ENCODE results near the gene XKRX. TPM values are rescaled to one million over a fixed set of nuclear protein-coding genes. Genes with fewer than 3 reads are reported as not detected.
A peak's percentile ranks its signal among the peaks of the same experiment; 100 is the strongest.

XKRX gene
- total RNA-seq, 1 experiment from 2014 or later, result 1.4 TPM

DNA sequence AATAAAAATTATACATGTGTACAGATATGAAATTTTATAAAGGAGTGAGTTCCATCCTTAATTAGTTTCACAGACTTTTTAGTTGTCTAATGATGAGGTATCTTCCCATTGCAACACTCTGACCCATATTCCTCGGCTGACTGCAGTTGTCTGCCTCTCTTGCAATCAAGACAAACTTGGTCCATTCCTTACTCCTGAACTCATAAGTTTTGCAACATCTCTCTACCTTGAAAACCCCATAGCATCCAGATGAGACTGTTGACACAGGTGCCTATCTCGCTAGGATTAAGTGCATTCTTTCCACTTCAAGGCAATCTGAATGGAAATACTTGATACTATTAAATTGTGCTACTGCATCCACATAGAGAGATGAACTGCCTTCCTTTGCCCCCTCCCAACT, 2.3 kb downstream of the XKRX start:
- ChIA-PET CTCF (no interaction called here), POLR2A (ENCODE audit: unreplicated experiment) (no interaction called here)
- Histone ChIP-seq H4K20me1 (ENCODE audit: insufficient read depth) (no peaks in the 10 kb centered on the region), H3K4me1 (replicated peaks; ENCODE audit: insufficient read depth) (peaks cover 29% of the 10 kb centered on the region), H3K27me3 (ENCODE audit: insufficient read depth, low read depth) (no peaks in the 10 kb centered on the region), H3K9me3 (ENCODE audit: insufficient read depth, low read depth) (no peaks in the 10 kb centered on the region), H3K79me2 (ENCODE audit: low read depth) (no peaks in the 10 kb centered on the region), H3K4me3 (no peak overlapping the region; the same call in 1 of the 2 replicates), H3K4me2 (peak overlapping the region; percentile 44), H3K9me2 (ENCODE audit: insufficient read depth) (no peaks in the 10 kb centered on the region), H2AFZ (no peak overlapping the region), H3K36me3 (ENCODE audit: low read depth) (no peaks in the 10 kb centered on the region), H3K27ac (no peak overlapping the region), H3F3A (ENCODE audit: insufficient read depth, low read depth) (peaks cover 3% of the 10 kb centered on the region; the same call in 1 of the 2 replicates)
- TF ChIP-seq, protein P1, sequence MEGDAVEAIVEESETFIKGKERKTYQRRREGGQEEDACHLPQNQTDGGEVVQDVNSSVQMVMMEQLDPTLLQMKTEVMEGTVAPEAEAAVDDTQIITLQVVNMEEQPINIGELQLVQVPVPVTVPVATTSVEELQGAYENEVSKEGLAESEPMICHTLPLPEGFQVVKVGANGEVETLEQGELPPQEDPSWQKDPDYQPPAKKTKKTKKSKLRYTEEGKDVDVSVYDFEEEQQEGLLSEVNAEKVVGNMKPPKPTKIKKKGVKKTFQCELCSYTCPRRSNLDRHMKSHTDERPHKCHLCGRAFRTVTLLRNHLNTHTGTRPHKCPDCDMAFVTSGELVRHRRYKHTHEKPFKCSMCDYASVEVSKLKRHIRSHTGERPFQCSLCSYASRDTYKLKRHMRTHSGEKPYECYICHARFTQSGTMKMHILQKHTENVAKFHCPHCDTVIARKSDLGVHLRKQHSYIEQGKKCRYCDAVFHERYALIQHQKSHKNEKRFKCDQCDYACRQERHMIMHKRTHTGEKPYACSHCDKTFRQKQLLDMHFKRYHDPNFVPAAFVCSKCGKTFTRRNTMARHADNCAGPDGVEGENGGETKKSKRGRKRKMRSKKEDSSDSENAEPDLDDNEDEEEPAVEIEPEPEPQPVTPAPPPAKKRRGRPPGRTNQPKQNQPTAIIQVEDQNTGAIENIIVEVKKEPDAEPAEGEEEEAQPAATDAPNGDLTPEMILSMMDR (conservative IDR thresholded peaks at IDR 0.05), result no peak
- no peak for TF ChIP-seq EZH2 (IDR thresholded peaks at IDR 0.05; ENCODE audit: low read depth)
- peak in 1 of 2 experiments; percentile 89 for DNase-seq
- BruUV-seq (replicated peaks), result no TSS peak
- intact Hi-C loops (cut with micrococcal nuclease; ENCODE audit: unreplicated experiment), result no loop called here

DNA sequence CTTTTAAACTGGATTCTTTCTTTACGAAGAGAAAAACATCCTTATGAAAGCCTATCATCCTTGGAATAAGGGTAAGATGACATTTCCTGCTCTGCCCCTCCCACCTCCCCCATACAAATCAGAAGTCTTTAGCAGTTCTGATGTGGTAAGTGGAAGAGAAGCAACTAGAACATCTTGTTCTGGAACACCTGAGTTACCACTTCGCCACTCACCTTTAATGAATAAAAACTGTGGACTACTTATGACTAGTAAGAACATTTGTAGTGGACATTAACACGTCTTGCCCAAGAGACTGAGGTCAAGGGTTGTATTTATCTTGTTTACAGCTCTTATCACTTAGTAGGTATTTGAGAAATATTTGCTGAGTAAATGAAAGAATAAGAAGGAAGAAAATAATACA, 4.3 kb downstream of the XKRX start:
- no peaks in the 10 kb centered on the region for H3K36me3 ChIP-seq (ENCODE audit: low read depth)
- POLR2A ChIA-PET (ENCODE audit: unreplicated experiment), result no interaction called here
- H3K79me2 ChIP-seq (ENCODE audit: low read depth), result no peaks in the 10 kb centered on the region
- H2AFZ ChIP-seq, result no peak overlapping the region
- no peak for TF ChIP-seq EZH2 (IDR thresholded peaks at IDR 0.05; ENCODE audit: low read depth)
- TF ChIP-seq, protein P1 (conservative IDR thresholded peaks at IDR 0.05), result no peak
- peaks cover 3% of the 10 kb centered on the region; the same call in 1 of the 2 replicates for H3F3A ChIP-seq (ENCODE audit: insufficient read depth, low read depth)
- no peaks in the 10 kb centered on the region for H3K9me2 ChIP-seq (ENCODE audit: insufficient read depth)
- no TSS peak for BruUV-seq (replicated peaks)
- intact Hi-C loops (cut with micrococcal nuclease; ENCODE audit: unreplicated experiment), result no loop called here
- CTCF ChIA-PET, result no interaction called here
- no peak overlapping the region for H3K4me3 ChIP-seq
- peak in 1 of 2 experiments; percentile 42 for DNase-seq
- H3K27ac ChIP-seq, result no peak overlapping the region
- H3K4me1 ChIP-seq (replicated peaks; ENCODE audit: insufficient read depth), result peaks cover 23% of the 10 kb centered on the region; the same call in 1 of the 2 replicates
- no peaks in the 10 kb centered on the region for H4K20me1 ChIP-seq (ENCODE audit: insufficient read depth)
- no peak overlapping the region for H3K4me2 ChIP-seq
- no peaks in the 10 kb centered on the region for H3K9me3 ChIP-seq (ENCODE audit: insufficient read depth, low read depth)
- no peaks in the 10 kb centered on the region for H3K27me3 ChIP-seq (ENCODE audit: insufficient read depth, low read depth)

DNA sequence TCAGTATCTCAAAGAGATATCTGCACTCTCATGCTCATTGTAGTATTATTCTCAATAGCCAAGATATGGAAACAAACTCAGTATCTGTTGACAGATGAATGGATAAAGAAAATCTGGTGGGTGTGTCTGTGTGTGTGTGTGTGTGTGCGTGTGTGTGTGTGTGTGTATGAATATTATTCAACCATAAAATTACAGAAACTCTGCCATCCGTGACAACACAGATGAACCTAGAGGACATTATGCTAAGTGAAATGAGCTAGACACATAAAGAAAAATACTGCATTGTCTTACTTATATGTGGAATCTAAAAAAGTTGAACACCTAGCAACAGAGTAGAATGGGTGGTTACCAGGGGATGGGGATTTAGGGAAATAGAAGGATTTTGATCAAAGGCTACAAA, 13.2 kb downstream of the XKRX start:
- POLR2A ChIA-PET (ENCODE audit: unreplicated experiment), result interaction anchor here (0.8 kb wide), 1 partner anchor 138 kb away, joined by 6 read pairs; no protein-coding TSS in a partner anchor
- DNase-seq, result no peak

More for the DNA sequence above, 13.2 kb downstream of the XKRX start:
- Histone ChIP-seq H3K9me3 (ENCODE audit: insufficient read depth, low read depth) (no peaks in the 10 kb centered on the region), H3K36me3 (ENCODE audit: low read depth) (no peaks in the 10 kb centered on the region), H3K79me2 (ENCODE audit: low read depth) (no peaks in the 10 kb centered on the region), H3F3A (ENCODE audit: insufficient read depth, low read depth) (peaks cover 16% of the 10 kb centered on the region), H3K27ac (no peak overlapping the region), H3K27me3 (ENCODE audit: insufficient read depth, low read depth) (no peaks in the 10 kb centered on the region), H3K4me1 (replicated peaks; ENCODE audit: insufficient read depth) (peaks cover 25% of the 10 kb centered on the region), H2AFZ (no peak overlapping the region), H3K4me2 (no peak overlapping the region), H3K4me3 (no peak overlapping the region), H4K20me1 (ENCODE audit: insufficient read depth) (no peaks in the 10 kb centered on the region), H3K9me2 (ENCODE audit: insufficient read depth) (no peaks in the 10 kb centered on the region; the same call in 1 of the 2 replicates)
- CTCF ChIA-PET, result no interaction called here
- no TSS peak for BruUV-seq (replicated peaks)
- TF ChIP-seq, protein P1 (conservative IDR thresholded peaks at IDR 0.05), result no peak
- TF ChIP-seq EZH2 (IDR thresholded peaks at IDR 0.05; ENCODE audit: low read depth), result no peak
- intact Hi-C loops (cut with micrococcal nuclease; ENCODE audit: unreplicated experiment), result no loop called here

Data from PC-9 (cell line).